Stomach (tissue), 9 donors: ENCODE results near the gene CCDC88C. TPM values are rescaled to one million over a fixed set of nuclear protein-coding genes. Genes with fewer than 3 reads are reported as not detected.
"Not testable (repeated sequence)": the region's sequence is repeated elsewhere in the genome, so short reads cannot be mapped to it uniquely, and the experiment has no call there.

Experiments used
- DNase-seq, 2 donors: peaks; one replicate each; pipeline versions ENCODE4 v3.0.0 to v3.0.0-alpha.2; 2013 to 2019
- H3K27ac ChIP-seq, 5 donors: fragments of 200-600 bp in 4 of 5; sonication (generic) in 4 of 5; one replicate each; pipeline ENCODE4 v1.5.1; 2013 to 2019; ENCODE audit warnings: mild to moderate bottlenecking in 1 of 5, moderate library complexity in 1 of 5
- H3K27me3 ChIP-seq, 3 donors: fragments of 200-600 bp; sonication (generic); one replicate each; pipeline ENCODE4 v1.5.1; 2017 to 2019; ENCODE audit warnings: mixed run types in 1 of 3
- H3K36me3 ChIP-seq, 4 donors: fragments of 200-600 bp; sonication (generic); 1 replicate in 3 of 4; 2 replicates in 1 of 4; pipeline ENCODE4 v1.5.1; 2016 to 2019
- H3K4me1 ChIP-seq, 4 donors: fragments of 200-600 bp; sonication (generic); one replicate each; pipeline ENCODE4 v1.5.1; 2016 to 2019
- H3K4me3 ChIP-seq, 4 donors: fragments of 200-600 bp; sonication (generic) in 3 of 4; one replicate each; pipeline ENCODE4 v1.5.1; 2016 to 2019; ENCODE audit warnings: mild to moderate bottlenecking in 1 of 4
- H3K9me3 ChIP-seq, 4 donors: fragments of 200-600 bp; sonication (generic); one replicate each; pipeline ENCODE4 v1.5.1; 2016 to 2019
- EP300 ChIP-seq: sonication (generic); formaldehyde crosslinking; IDR thresholded peaks from one replicate; pipeline ENCODE4 v1.6.1; 2017; ENCODE audit warnings: antibody characterized with exemption
- POLR2A ChIP-seq, 4 donors: fragments of 450-650 bp; IDR thresholded peaks; one replicate each; pipeline ENCODE4 v1.6.1; 2016; ENCODE audit warnings: antibody characterized with exemption in 4 of 4, control low read depth in 2 of 4, mild to moderate bottlenecking in 1 of 4, moderate library complexity in 1 of 4
- POLR2AphosphoS5 ChIP-seq, 3 donors: sonication (generic); formaldehyde crosslinking; IDR thresholded peaks; one replicate each; pipeline ENCODE4 v1.6.1; 2016; ENCODE audit warnings: antibody characterized with exemption in 3 of 3
- WGBS, 5 donors: extraction: QIAGEN DNeasy Blood & Tissue Kit in 3 of 5; methylation state at CpG; one replicate each; pipeline versions ENCODE4 v1.1.5 to v1.1.7; 2013 to 2018; 5-methylcytosine and 5-hydroxymethylcytosine counted together
- intact Hi-C: fragments of 100-400 bp; cut with DNase I; formaldehyde crosslinking; loops from one replicate; pipeline ENCODE4 v1.15.1; 2023; ENCODE audit warnings: low total_unique reads
- polyA plus RNA-seq, 3 donors: library from polyadenylated mRNA; stranded (reverse); fragments of 200-250 nt; gene quantifications; one replicate each; pipeline ENCODE4 v1.2.3, GENCODE V29; 2013
- total RNA-seq, 5 donors: library from RNA; depleted of rRNA; stranded (reverse); fragments of >200 nt; gene quantifications; one replicate each; pipeline versions ENCODE4 v1.1.0 to v1.2.3, GENCODE V29; 2014 to 2016
- TF ChIP-seq, protein P1 (sequence below), 7 experiments: fragments of 450-650 bp in 4 of 7; fragments of 200-600 bp in 3 of 7; sonication (generic) in 3 of 7; IDR thresholded peaks; one replicate each; pipeline ENCODE4 v1.5.1; 2016 to 2019; ENCODE audit warnings: antibody characterized with exemption in 7 of 7, control low read depth in 2 of 7, mild to moderate bottlenecking in 1 of 7
- donor health status: healthy with polysubstance abuse.
- donor health status: Bipolar disorder and iron deficiency.
- donor health status: healthy.

Gene CCDC88C
- total and polyA plus RNA-seq, 8 donors = 10.5 to 66.9 (median 22.3) TPM

- peaks cover 3 to 20% (median 16%) of the 10 kb centered on the region in 4 donors for H3K4me1 ChIP-seq
- H3K4me3 ChIP-seq = no peak overlapping the region
- peaks cover 0 to 39% (median 34%) of the 10 kb centered on the region in 4 donors for H3K36me3 ChIP-seq
- H3K27me3 ChIP-seq = no peaks in the 10 kb centered on the region
- TF ChIP-seq, protein P1, sequence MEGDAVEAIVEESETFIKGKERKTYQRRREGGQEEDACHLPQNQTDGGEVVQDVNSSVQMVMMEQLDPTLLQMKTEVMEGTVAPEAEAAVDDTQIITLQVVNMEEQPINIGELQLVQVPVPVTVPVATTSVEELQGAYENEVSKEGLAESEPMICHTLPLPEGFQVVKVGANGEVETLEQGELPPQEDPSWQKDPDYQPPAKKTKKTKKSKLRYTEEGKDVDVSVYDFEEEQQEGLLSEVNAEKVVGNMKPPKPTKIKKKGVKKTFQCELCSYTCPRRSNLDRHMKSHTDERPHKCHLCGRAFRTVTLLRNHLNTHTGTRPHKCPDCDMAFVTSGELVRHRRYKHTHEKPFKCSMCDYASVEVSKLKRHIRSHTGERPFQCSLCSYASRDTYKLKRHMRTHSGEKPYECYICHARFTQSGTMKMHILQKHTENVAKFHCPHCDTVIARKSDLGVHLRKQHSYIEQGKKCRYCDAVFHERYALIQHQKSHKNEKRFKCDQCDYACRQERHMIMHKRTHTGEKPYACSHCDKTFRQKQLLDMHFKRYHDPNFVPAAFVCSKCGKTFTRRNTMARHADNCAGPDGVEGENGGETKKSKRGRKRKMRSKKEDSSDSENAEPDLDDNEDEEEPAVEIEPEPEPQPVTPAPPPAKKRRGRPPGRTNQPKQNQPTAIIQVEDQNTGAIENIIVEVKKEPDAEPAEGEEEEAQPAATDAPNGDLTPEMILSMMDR (IDR thresholded peaks at IDR 0.05) = no peak
- TF ChIP-seq POLR2A (IDR thresholded peaks at IDR 0.05) = no peak
- no peak for TF ChIP-seq EP300
- no peak for TF ChIP-seq POLR2AphosphoS5 (IDR thresholded peaks at IDR 0.05)
- no peak overlapping the region for H3K27ac ChIP-seq
- intact Hi-C loops = no loop called here
- DNase-seq = no peak
- H3K9me3 ChIP-seq = no peaks in the 10 kb centered on the region
- WGBS, 5 donors = 38 to 65% (median 61%) methylated on average over 4 to 8 of the region's 8 CpGs
Measured at GRCh38 chr14:91270619-91271018, 147.0 kb downstream of the CCDC88C start.

GRCh38 chr14:91270188-91270587 is 147.4 kb downstream of the CCDC88C start:
- WGBS, 5 donors = 94 to 98% (median 95%) methylated on average over 6 of the region's 6 CpGs
- intact Hi-C loops = no loop called here
- H3K27me3 ChIP-seq = no peaks in the 10 kb centered on the region
- peak overlapping the region in 2 of 5 donors; percentile 44 to 67 for H3K27ac ChIP-seq
- H3K4me3 ChIP-seq = no peak overlapping the region
- peaks cover 0 to 39% (median 34%) of the 10 kb centered on the region in 4 donors for H3K36me3 ChIP-seq
- DNase-seq = no peak
- no peaks in the 10 kb centered on the region for H3K9me3 ChIP-seq
- H3K4me1 ChIP-seq = peaks cover 4 to 21% (median 18%) of the 10 kb centered on the region in 4 donors
- no peak for TF ChIP-seq EP300
- TF ChIP-seq, protein P1 (IDR thresholded peaks at IDR 0.05) = no peak
- TF ChIP-seq POLR2AphosphoS5 (IDR thresholded peaks at IDR 0.05) = no peak
- TF ChIP-seq POLR2A (IDR thresholded peaks at IDR 0.05) = no peak

GRCh38 chr14:91269076-91269991 is 148.3 kb downstream of the CCDC88C start:
- Histone ChIP-seq H3K27me3 (peaks cover 0 to 6% (median 0%) of the 10 kb centered on the region in 3 donors), H3K36me3 (peaks cover 0 to 31% (median 29%) of the 10 kb centered on the region in 4 donors), H3K27ac (peak overlapping the region in 4 of 5 donors; percentile 30 to 67 (median 50)), H3K9me3 (no peaks in the 10 kb centered on the region), H3K4me1 (peaks cover 12 to 30% (median 25%) of the 10 kb centered on the region in 4 donors), H3K4me3 (peak overlapping the region in 2 of 4 donors; percentile 3 to 6)
- TF ChIP-seq POLR2A (IDR thresholded peaks at IDR 0.05) = no peak
- TF ChIP-seq EP300 = no peak
- TF ChIP-seq, protein P1 (IDR thresholded peaks at IDR 0.05) = no peak
- TF ChIP-seq POLR2AphosphoS5 (IDR thresholded peaks at IDR 0.05) = no peak
- intact Hi-C loops = no loop called here
- peak in 1 of 2 donors; percentile 46 for DNase-seq
- 34 to 62% (median 47%) methylated on average over 23 to 24 of the region's 24 CpGs for WGBS, 5 donors

GRCh38 chr14:91267965-91268437 is 149.6 kb downstream of the CCDC88C start:
- H3K4me3 ChIP-seq = no peak overlapping the region
- intact Hi-C loops = no loop called here
- peaks cover 0 to 7% (median 0%) of the 10 kb centered on the region in 3 donors for H3K27me3 ChIP-seq
- no peak overlapping the region for H3K27ac ChIP-seq
- DNase-seq = no peak
- peaks cover 0 to 17% (median 16%) of the 10 kb centered on the region in 4 donors for H3K36me3 ChIP-seq
- no peaks in the 10 kb centered on the region for H3K9me3 ChIP-seq
- TF ChIP-seq, protein P1 (IDR thresholded peaks at IDR 0.05) = no peak
- TF ChIP-seq POLR2A (IDR thresholded peaks at IDR 0.05) (no peak), EP300 (no peak), POLR2AphosphoS5 (IDR thresholded peaks at IDR 0.05) (no peak)
- WGBS, 5 donors = 92 to 97% (median 94%) methylated on average over 7 of the region's 7 CpGs
- peaks cover 21 to 42% (median 32%) of the 10 kb centered on the region in 4 donors for H3K4me1 ChIP-seq

GRCh38 chr14:91266276-91266675 is 151.3 kb downstream of the CCDC88C start:
- 93 to 97% (median 96%) methylated on average over 15 of the region's 15 CpGs for WGBS, 5 donors

More at GRCh38 chr14:91266276-91266675, 151.3 kb downstream of the CCDC88C start:
- H3K27ac ChIP-seq, H3K27me3 ChIP-seq, intact Hi-C loops, H3K9me3 ChIP-seq, H3K36me3 ChIP-seq, H3K4me3 ChIP-seq, DNase-seq: not testable (repeated sequence)
- peaks cover 21 to 42% (median 32%) of the 10 kb centered on the region in 4 donors for H3K4me1 ChIP-seq
